ENCODE data around the gene SURF4.

DNA sequence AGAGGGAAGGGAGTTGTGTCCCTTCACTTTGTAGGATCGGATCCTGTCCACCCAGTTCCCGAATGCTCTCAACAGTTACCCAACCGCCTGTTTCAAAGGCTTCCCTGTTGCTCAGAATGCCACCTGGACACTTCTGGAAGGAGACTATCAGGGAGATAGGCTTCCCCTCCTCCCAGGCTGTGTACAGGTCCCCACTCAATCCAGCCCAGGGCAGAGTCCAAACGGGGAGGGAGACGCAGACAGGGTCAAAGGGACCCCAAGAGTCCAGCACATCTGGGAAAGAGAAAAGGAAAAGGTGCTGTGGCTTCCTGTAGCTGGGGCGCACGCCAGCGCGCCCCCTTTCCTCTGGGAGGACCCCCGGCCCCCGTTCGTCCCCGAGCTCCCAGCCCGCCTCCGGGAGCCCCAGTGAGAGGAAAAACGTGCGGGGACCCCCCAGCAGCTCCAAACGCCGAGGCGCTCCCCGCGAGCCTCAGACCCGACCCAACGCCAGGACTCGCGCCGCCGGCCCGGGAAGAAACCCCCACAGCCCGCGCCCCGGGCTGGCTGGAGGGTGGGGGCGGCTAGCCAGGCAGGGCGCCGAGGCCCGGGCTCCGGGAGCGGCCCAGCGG is 640 bp downstream of the SURF4 start:
- TF ChIP-seq, protein P1, sequence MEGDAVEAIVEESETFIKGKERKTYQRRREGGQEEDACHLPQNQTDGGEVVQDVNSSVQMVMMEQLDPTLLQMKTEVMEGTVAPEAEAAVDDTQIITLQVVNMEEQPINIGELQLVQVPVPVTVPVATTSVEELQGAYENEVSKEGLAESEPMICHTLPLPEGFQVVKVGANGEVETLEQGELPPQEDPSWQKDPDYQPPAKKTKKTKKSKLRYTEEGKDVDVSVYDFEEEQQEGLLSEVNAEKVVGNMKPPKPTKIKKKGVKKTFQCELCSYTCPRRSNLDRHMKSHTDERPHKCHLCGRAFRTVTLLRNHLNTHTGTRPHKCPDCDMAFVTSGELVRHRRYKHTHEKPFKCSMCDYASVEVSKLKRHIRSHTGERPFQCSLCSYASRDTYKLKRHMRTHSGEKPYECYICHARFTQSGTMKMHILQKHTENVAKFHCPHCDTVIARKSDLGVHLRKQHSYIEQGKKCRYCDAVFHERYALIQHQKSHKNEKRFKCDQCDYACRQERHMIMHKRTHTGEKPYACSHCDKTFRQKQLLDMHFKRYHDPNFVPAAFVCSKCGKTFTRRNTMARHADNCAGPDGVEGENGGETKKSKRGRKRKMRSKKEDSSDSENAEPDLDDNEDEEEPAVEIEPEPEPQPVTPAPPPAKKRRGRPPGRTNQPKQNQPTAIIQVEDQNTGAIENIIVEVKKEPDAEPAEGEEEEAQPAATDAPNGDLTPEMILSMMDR (IDR thresholded peaks at IDR 0.05; ENCODE audit: low read depth, low read length, poor library complexity, severe bottlenecking): peak; percentile 68
- TF ChIP-seq EZH2phosphoT487 (IDR thresholded peaks at IDR 0.05; ENCODE audit: borderline replicate concordance, low read length): no peak
